ENCODE results near the gene DHX8.
A peak's percentile ranks its signal among the peaks of the same experiment; 100 is the strongest.

DHX8 gene

GRCh38 chr17:43463241-43463640 lies 20.5 kb upstream of the DHX8 start:
- no peak for DNase-seq (ENCODE audit: low read depth)
- TF ChIP-seq CTCF (conservative IDR thresholded peaks at IDR 0.05; ENCODE audit: low read depth, low read length), result no peak
- no peak overlapping the region for H3K4me3 ChIP-seq (ENCODE audit: low read length)

GRCh38 chr17:43464046-43464445 lies 19.7 kb upstream of the DHX8 start:
- no peak overlapping the region for H3K4me3 ChIP-seq (ENCODE audit: low read length)
- no peak for TF ChIP-seq CTCF (conservative IDR thresholded peaks at IDR 0.05; ENCODE audit: low read depth, low read length)

GRCh38 chr17:43465049-43465448 lies 18.7 kb upstream of the DHX8 start:
- no peak for TF ChIP-seq CTCF (conservative IDR thresholded peaks at IDR 0.05; ENCODE audit: low read depth, low read length)
- no peak for DNase-seq (ENCODE audit: low read depth)
- H3K4me3 ChIP-seq (ENCODE audit: low read length), result no peak overlapping the region

More at GRCh38 chr17:43464046-43464445, 19.7 kb upstream of the DHX8 start:
- no peak for DNase-seq (ENCODE audit: low read depth)

GRCh38 chr17:43467981-43468581 lies 15.7 kb upstream of the DHX8 start:
- DNase-seq (ENCODE audit: low read depth), result peak; percentile 85
- H3K4me3 ChIP-seq (ENCODE audit: low read length), result no peak overlapping the region
- TF ChIP-seq CTCF (conservative IDR thresholded peaks at IDR 0.05; ENCODE audit: low read depth, low read length), result no peak

- DNase-seq (ENCODE audit: low read depth), result peak; percentile 73
- no peak for TF ChIP-seq CTCF (conservative IDR thresholded peaks at IDR 0.05; ENCODE audit: low read depth, low read length)
- H3K4me3 ChIP-seq (ENCODE audit: low read length), result peak overlapping the region; percentile 9
Measured at GRCh38 chr17:43468691-43469139, 15.1 kb upstream of the DHX8 start.

- peak; percentile 52 for DNase-seq (ENCODE audit: low read depth)
- no peak for TF ChIP-seq CTCF (conservative IDR thresholded peaks at IDR 0.05; ENCODE audit: low read depth, low read length)
- H3K4me3 ChIP-seq (ENCODE audit: low read length), result no peak overlapping the region
Measured at GRCh38 chr17:43469145-43469544, 14.6 kb upstream of the DHX8 start.

GRCh38 chr17:43471585-43472160 lies 12.1 kb upstream of the DHX8 start:
- no peak for DNase-seq (ENCODE audit: low read depth)
- no peak overlapping the region for H3K4me3 ChIP-seq (ENCODE audit: low read length)
- TF ChIP-seq CTCF (conservative IDR thresholded peaks at IDR 0.05; ENCODE audit: low read depth, low read length), result no peak

All from retinal pigment epithelial cell (primary cell).